GM12873 (cell line): Measurements from ENCODE around the gene MEX3C.
A peak's percentile ranks its signal among the peaks of the same experiment; 100 is the strongest.

Source experiments
- TF ChIP-seq, protein P1 (sequence below): IDR thresholded peaks from 2 replicates; pipeline ENCODE4 v1.5.1; 2012; ENCODE audit warnings: low read depth, mild to moderate bottlenecking, moderate library complexity, low read length, control low read depth; ENCODE audit not compliant: insufficient read depth; ENCODE audit errors: missing control alignments

MEX3C gene

DNA sequence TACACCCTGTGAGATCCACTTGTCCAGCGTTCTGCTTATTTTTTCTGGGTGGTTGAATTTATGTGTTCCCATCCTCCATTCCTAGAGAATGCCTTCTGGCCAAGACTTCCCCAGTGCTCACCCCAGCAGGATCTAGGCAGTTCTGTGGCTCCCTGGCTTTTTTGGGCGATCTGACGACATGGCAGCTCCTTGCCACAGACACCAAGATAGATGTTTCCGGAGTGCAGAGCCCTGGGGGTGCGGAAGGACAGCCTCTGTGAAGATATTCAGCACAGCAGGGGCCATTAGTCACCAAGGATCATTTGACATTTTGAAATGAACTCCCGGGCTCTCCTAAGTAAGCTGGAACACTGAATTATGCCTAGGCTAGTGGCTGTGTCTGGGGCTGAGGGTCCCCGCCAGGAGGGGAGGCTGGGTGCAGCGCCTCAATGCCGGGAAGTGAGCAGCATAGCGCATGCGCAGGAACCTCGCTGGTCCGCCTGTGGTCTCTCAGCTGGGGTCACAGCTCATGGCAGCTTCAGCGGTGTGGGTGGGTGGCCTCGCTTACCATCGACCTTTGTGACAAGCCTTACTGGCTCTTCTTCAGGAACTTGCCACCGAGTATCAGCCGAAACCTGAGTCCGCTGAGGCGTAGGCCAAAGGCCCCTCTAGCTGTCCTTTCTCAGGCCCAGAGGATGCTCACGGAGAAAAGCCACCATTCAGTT, 60.3 kb downstream of the MEX3C start:
- TF ChIP-seq, protein P1, sequence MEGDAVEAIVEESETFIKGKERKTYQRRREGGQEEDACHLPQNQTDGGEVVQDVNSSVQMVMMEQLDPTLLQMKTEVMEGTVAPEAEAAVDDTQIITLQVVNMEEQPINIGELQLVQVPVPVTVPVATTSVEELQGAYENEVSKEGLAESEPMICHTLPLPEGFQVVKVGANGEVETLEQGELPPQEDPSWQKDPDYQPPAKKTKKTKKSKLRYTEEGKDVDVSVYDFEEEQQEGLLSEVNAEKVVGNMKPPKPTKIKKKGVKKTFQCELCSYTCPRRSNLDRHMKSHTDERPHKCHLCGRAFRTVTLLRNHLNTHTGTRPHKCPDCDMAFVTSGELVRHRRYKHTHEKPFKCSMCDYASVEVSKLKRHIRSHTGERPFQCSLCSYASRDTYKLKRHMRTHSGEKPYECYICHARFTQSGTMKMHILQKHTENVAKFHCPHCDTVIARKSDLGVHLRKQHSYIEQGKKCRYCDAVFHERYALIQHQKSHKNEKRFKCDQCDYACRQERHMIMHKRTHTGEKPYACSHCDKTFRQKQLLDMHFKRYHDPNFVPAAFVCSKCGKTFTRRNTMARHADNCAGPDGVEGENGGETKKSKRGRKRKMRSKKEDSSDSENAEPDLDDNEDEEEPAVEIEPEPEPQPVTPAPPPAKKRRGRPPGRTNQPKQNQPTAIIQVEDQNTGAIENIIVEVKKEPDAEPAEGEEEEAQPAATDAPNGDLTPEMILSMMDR, result no peak

DNA sequence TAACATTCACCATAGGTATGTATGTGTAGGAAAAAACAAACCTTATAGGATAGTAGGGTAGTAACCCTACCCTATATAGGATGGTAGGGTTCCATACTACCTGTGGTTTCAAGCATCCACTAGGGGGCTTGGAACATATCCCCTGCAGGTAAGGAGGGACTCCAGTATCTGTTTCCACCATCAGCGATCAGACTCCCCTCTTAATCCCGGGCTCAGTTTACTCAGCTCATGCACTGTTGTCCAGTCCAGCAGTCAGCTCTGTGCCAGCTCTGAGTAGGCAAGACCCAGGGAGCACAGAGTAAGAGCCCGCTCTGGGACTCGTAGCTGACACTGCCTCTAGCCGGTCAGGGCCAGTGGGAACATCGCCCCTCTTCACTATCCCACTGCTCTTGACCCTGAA, 61.7 kb downstream of the MEX3C start:
- TF ChIP-seq, protein P1, result peak; percentile 63

DNA sequence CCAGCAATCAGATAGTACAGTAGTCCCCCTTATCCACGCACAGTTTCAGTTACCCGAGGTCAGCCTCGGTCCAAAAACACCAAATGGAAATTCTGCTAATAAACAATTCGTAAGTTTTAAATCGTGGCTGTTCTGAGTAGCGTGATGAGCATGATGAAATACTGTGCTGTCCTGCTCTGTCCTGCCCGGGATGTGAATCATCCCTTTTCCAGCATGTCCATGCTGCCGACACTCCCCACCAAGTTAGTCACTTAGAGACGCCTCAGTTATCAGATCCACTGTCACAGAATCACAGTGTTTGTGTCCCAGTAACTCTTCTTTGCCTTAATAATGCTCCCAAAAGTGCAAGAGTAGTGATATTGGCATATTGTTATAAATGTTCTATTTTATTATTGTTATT, 62.1 kb downstream of the MEX3C start:
- TF ChIP-seq, protein P1, result no peak

DNA sequence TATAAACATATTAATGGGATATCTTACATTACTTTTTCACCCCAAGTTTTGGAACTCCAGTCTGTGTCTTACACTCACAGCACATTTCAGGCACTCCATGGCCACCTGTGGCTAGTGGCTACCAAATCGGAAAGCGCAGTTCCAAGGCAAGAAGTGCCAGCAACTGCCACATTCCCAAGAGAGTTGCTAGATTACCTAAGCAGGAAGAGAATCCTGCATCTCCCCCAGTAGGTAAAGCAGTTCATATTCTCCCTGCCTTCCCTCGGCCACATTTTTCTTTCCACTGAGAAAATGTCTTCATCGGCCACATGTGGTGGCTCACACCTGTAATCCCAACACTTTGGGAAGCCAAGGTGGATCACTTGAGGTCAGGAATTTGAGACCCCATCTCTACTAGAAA, 62.8 kb downstream of the MEX3C start:
- TF ChIP-seq, protein P1, result no peak

DNA sequence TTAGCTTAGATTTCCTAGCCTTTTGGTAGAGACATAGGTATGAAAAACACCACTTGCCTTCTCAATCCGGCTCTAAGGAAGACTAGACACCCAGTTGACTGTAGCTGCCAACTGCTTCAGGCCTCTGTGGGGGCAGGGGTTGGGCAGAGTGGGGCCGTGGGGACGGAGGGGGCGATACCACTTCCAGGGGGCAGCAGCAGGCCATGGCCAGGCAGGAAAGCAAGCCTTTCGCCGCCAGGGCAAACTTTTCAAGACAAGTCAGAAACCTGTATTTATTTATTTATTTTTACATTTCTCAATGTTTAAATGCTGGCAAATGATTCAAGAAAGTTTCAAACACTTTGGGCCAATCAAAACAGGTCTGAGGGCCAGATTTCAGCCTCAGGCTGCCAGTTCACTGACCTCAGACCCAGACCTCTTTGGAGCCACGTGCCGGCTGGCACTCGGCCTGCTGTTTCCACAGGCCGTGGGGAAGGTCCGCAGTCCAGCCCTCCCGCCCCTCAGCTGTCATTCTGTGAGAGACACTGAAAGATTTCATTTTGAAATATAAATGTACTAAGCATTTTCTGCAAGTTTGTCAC, 63.8 kb downstream of the MEX3C start:
- TF ChIP-seq, protein P1, result no peak

DNA sequence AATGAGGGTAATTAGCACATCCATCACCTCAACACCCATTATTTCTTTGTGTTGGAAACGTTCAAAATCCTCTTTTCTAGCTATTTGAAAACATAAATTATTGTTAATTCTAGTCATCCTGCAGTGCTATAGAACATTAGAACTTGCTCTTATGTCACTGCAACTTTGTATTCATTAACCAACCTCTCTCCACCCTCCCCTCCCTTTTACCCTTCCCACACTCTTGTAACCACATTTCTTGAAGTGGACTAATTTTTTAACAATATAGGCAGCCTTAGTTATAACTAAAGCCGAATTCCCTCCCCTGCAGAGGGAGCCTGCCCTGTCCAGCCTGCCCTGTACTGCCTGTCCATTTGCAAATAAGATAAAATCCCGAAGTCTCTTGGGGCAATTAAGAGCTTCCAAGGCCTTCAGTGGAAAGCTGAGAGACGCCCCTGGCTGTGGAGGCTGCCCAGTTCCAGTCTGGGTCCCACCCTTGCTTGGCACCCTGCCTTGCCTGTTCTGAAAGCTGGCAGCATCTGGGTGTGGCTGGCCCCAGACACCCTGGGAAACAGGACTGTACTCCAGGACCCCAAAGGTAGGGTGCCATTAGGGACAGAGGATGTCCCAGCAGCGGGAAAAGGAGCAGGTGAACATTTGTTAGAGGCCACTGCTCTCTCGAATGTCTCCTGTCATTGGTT, 65.1 kb downstream of the MEX3C start:
- TF ChIP-seq, protein P1, result no peak

DNA sequence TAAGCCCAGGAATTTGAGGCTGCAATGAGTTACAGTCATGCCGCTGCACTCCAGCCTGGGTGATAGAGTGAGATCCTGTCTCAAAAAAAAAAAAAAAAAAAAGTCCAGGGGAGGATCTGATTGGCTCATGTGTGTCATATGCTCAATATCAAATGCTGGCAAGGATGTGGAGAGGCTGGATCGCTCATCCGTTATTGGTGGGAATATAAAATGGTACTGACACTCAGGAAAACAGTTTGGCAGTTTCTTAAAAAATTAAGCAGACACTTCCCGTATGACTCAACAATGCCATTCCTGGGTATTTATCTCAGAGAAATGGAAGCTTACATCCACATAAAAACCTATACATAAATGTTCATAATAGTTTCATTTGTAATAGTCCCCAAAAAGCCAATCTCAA, 68.9 kb downstream of the MEX3C start:
- TF ChIP-seq, protein P1, result no peak
